Cardiac muscle cell (in vitro differentiated cells and primary cell): ENCODE results near the gene KLK1. TPM values are rescaled to one million over a fixed set of nuclear protein-coding genes. Genes with fewer than 3 reads are reported as not detected.

Source experiments
- DNase-seq, 2 donors: peaks; one replicate each; pipeline versions ENCODE4 v3.0.0 to v3.0.0-alpha.2; 2010 to 2017; ENCODE audit warnings: low read depth in 1 of 2, low spot score in 1 of 2
- H3K27ac ChIP-seq: fragments of 200-600 bp; sonication (generic); 2 replicates; pipeline ENCODE4 v1.5.1; 2016
- H3K27me3 ChIP-seq: fragments of 200-600 bp; sonication (generic); 2 replicates; pipeline ENCODE4 v1.6.0; 2016; ENCODE audit warnings: control low read depth
- H3K36me3 ChIP-seq: fragments of 200-600 bp; sonication (generic); 2 replicates; pipeline ENCODE4 v1.5.1; 2016; ENCODE audit warnings: control low read depth
- H3K4me1 ChIP-seq: fragments of 200-600 bp; sonication (generic); 2 replicates; pipeline ENCODE4 v1.8.1; 2017; ENCODE audit warnings: low read depth, mild to moderate bottlenecking, mixed run types
- H3K4me3 ChIP-seq: fragments of 200-600 bp; sonication (generic); 2 replicates; pipeline ENCODE4 v1.5.1; 2016; ENCODE audit warnings: mild to moderate bottlenecking
- H3K9me3 ChIP-seq: fragments of 200-600 bp; sonication (generic); 2 replicates; pipeline ENCODE4 v1.5.1; 2017; ENCODE audit warnings: low read depth, mild to moderate bottlenecking, control low read depth
- polyA plus RNA-seq: library from polyadenylated mRNA; unstranded; fragments of >200 nt; fragmentation: Nextera tagmentation; extraction: Ambion mirVana; gene quantifications from 2 replicates; pipeline ENCODE4 v1.2.1, GENCODE V29; 2016
- total RNA-seq: library from RNA; depleted of rRNA; stranded (reverse); fragments of >200 nt; gene quantifications from 2 replicates; pipeline ENCODE4 v1.2.3, GENCODE V29; 2016
- TF ChIP-seq, protein P1 (sequence below): IDR thresholded peaks from 2 replicates; pipeline ENCODE4 v1.5.1; 2012; ENCODE audit warnings: low read depth, mild to moderate bottlenecking, low read length

The KLK1 gene
- total and polyA plus RNA-seq, 2 experiments from 2014 or later = not detected

DNA sequence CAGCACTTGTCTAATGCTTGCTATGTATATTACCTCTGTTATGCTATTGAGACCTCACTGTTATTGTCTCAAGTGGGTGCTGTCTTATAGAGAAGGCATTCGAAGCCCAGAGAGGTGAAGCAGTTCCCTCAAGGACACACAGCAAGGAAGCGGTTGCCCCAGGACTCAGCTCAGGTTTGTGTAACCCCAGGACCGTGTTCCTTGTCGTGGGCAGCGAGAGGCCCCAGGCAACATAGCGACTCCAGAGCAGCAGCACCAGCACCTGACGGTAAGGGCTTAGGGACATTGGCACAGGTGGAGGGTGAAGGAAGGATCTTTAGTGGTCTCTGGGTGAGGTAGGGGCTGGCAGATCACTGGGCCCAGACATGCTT lies 7.4 kb upstream of the KLK1 start:
- H3K9me3 ChIP-seq = no peaks in the 10 kb centered on the region
- no peak for DNase-seq
- no peak overlapping the region for H3K27ac ChIP-seq
- H3K4me3 ChIP-seq = no peak overlapping the region
- TF ChIP-seq, protein P1, sequence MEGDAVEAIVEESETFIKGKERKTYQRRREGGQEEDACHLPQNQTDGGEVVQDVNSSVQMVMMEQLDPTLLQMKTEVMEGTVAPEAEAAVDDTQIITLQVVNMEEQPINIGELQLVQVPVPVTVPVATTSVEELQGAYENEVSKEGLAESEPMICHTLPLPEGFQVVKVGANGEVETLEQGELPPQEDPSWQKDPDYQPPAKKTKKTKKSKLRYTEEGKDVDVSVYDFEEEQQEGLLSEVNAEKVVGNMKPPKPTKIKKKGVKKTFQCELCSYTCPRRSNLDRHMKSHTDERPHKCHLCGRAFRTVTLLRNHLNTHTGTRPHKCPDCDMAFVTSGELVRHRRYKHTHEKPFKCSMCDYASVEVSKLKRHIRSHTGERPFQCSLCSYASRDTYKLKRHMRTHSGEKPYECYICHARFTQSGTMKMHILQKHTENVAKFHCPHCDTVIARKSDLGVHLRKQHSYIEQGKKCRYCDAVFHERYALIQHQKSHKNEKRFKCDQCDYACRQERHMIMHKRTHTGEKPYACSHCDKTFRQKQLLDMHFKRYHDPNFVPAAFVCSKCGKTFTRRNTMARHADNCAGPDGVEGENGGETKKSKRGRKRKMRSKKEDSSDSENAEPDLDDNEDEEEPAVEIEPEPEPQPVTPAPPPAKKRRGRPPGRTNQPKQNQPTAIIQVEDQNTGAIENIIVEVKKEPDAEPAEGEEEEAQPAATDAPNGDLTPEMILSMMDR = no peak
- H3K27me3 ChIP-seq = peaks cover 10% of the 10 kb centered on the region
- H3K36me3 ChIP-seq = no peaks in the 10 kb centered on the region
- no peaks in the 10 kb centered on the region for H3K4me1 ChIP-seq

DNA sequence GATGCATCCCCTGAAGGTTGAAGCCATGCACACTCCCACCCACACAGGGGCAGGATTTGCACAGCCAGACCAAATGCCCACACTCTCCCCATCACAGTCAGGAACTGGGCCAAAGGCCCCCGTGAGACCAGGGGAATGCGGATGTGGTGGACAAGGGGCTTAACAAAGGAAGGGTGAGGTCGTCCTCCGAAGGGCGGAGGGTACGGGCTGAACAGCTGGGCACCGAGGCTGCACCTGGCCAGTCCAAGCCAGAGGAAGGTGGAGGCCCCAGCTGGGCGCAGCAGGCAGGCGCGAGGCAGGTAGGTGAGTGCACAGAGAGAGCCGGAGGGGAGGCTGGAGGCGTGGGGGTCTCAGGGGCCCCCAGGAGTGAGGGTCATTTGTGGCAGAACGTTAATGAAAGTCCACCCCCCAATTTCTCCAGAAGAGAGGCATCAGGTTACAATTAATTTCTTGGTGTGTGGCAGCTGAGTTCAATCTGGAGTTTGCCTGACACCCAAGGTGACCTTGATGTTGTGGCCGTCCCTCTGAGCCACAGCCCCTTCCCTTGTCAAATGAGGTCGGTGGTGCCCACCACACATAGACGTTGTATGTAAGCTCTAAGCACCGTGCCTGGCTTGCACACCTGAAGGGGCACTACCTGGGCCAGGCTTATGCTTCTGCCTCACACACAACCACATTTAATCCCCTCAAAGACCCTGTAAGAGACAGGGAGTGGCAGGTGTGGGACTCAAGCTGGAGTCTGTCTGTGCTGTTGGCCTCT lies 6.9 kb upstream of the KLK1 start:
- no peak for DNase-seq
- Histone ChIP-seq H3K9me3 (no peaks in the 10 kb centered on the region), H3K27me3 (peaks cover 13% of the 10 kb centered on the region), H3K27ac (no peak overlapping the region), H3K4me3 (no peak overlapping the region), H3K36me3 (no peaks in the 10 kb centered on the region), H3K4me1 (no peaks in the 10 kb centered on the region)
- TF ChIP-seq, protein P1 = no peak

DNA sequence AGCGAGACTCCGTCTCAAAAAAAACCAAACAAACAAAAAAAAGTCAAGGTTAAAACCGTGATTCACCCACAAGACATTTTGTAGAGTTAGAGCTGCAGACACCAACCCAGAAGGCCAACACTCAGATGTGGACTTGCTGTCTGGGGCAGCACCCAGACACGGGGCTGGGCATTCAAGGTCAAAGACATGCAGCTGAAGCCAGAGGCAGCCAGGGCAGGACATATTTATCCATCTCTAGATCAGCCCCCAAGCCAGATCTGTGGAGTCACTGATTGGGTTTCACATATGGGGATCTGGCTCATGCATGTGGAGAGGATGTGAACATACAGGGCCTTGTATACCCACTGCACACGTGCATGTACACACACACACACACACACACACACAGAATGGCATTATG lies 6.2 kb upstream of the KLK1 start:
- Histone ChIP-seq H3K9me3 (no peaks in the 10 kb centered on the region), H3K4me1 (no peaks in the 10 kb centered on the region), H3K36me3 (no peaks in the 10 kb centered on the region), H3K4me3 (no peak overlapping the region), H3K27me3 (peaks cover 14% of the 10 kb centered on the region), H3K27ac (no peak overlapping the region)
- TF ChIP-seq, protein P1 = no peak
- DNase-seq = no peak

DNA sequence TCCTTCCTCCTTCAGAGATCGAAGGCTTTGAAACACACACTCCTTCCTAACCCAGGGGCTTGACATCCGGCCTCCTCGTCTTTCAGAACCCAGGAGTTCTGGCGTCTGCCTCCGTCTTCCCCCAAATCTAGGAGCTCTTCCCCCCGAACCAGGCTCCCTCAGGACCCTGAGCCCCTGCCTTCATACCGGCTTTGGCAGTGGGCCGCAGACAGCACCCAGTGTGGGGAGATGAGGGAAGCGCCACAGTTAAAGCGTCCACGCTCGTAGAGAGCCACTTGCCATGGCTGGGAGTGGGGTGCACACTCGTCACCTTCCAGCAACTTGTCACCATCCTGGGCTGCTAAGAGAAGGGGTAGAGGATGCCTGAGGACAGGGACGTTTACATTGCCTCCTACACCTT lies 3.9 kb upstream of the KLK1 start:
- Histone ChIP-seq H3K4me1 (no peaks in the 10 kb centered on the region), H3K9me3 (no peaks in the 10 kb centered on the region), H3K36me3 (no peaks in the 10 kb centered on the region), H3K27me3 (peaks cover 35% of the 10 kb centered on the region), H3K4me3 (no peak overlapping the region), H3K27ac (no peak overlapping the region)
- no peak for DNase-seq
- TF ChIP-seq, protein P1 = no peak

DNA sequence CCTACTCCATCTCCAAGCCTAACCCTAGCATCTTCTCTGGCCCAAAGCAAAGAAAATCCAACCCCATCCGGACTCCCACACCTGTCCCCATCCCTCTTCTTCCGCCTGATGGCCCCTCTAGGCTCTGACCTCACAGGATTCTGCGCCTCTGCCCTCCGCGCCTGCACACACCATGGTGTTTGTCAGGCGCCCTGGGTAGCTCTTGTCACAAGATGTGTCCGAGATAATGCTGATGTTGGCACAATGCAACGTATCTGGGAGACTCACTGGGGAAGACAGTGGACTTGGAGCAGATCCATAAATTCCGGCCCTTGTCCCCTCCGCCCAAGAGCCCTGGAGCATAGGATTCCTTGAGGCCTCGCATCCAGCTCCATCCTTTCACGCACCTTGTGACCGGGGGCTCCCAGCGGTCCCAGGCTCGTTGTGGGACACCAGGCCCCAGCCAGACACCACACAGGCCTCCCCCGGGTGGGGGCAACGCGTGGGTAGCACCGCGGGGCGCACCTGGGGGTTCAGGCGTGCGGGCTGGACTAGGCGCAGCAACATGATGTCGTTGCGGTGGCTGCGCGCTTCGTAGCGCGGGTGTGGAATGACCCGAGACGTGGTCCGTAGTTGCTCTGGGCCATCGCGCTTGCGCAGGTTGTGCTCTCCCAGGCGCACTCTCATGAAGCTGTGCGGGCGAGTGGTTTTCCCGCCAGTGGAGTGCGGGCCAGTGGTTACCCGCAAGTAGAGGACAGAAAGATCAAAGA lies 3.1 kb upstream of the KLK1 start:
- TF ChIP-seq, protein P1 = no peak
- H3K36me3 ChIP-seq = no peaks in the 10 kb centered on the region
- no peak overlapping the region for H3K27ac ChIP-seq
- no peaks in the 10 kb centered on the region for H3K4me1 ChIP-seq
- H3K4me3 ChIP-seq = no peak overlapping the region
- no peak for DNase-seq
- no peaks in the 10 kb centered on the region for H3K9me3 ChIP-seq
- H3K27me3 ChIP-seq = peaks cover 43% of the 10 kb centered on the region
